Naive thymus-derived CD4-positive, alpha-beta T cell (primary cell): ENCODE results near the gene MRPL18. TPM values are rescaled to one million over a fixed set of nuclear protein-coding genes. Genes with fewer than 3 reads are reported as not detected.

Experiments used
- ATAC-seq: fragments of 150-1000 bp; cut with Tn5 transposase; 2 replicates; pipeline ENCODE4 v1.10.0; 2021; ENCODE audit warnings: mild to moderate bottlenecking, moderate library complexity
- CTCF ChIA-PET: fragments of 350-600 bp; sonication (Branson Sonifier 250); formaldehyde crosslinking; loops from one replicate; lab custom pipeline; 2021; ENCODE audit warnings: antibody characterized with exemption; lab: Charles Lee
- POLR2A ChIA-PET: fragments of 350-600 bp; sonication (Branson Sonifier 250); formaldehyde crosslinking; loops from one replicate; lab custom pipeline; 2021; ENCODE audit warnings: antibody characterized with exemption, inconsistent platforms; lab: Charles Lee
- DNase-seq, 9 donors: peaks; one replicate each; pipeline versions ENCODE4 v3.0.0 to v3.0.0-alpha.2; 2020 to 2022; ENCODE audit warnings: mixed read lengths in 1 of 9
- H3K27ac ChIP-seq: one replicate; pipeline ENCODE4 v1.7.0; 2013; ENCODE audit warnings: mild to moderate bottlenecking, low read depth, low read length, moderate library complexity
- H3K27me3 ChIP-seq, 2 donors: one replicate each; pipeline ENCODE4 v1.7.0; 2013; ENCODE audit warnings: low read length in 2 of 2, mild to moderate bottlenecking in 2 of 2, moderate library complexity in 2 of 2; ENCODE audit not compliant: control insufficient read depth in 2 of 2, insufficient read depth in 2 of 2
- H3K36me3 ChIP-seq, 3 experiments: 1 replicate in 2 of 3; 2 replicates in 1 of 3; pipeline ENCODE4 v1.7.0; 2013; ENCODE audit warnings: low read length in 3 of 3, mild to moderate bottlenecking in 3 of 3, moderate library complexity in 1 of 3; ENCODE audit not compliant: insufficient read depth in 3 of 3, control insufficient read depth in 2 of 3
- H3K4me1 ChIP-seq, 2 donors: one replicate each; pipeline ENCODE4 v1.7.0; 2013; ENCODE audit warnings: low read length in 2 of 2, mild to moderate bottlenecking in 2 of 2, moderate library complexity in 1 of 2; ENCODE audit not compliant: control insufficient read depth in 2 of 2, insufficient read depth in 2 of 2
- H3K4me3 ChIP-seq: 2 replicates; pipeline ENCODE4 v1.7.0; 2013; ENCODE audit warnings: mild to moderate bottlenecking, low read length
- H3K9me3 ChIP-seq, 3 experiments: 1 replicate in 2 of 3; 2 replicates in 1 of 3; pipeline ENCODE4 v1.7.0; 2013; ENCODE audit warnings: low read length in 3 of 3; ENCODE audit not compliant: control insufficient read depth in 2 of 3
- H3K27ac Mint-ChIP-seq, 9 donors: one replicate each; pipeline ENCODE4 v1.8.0; 2020 to 2022; ENCODE audit warnings: mixed read lengths in 9 of 9, mild to moderate bottlenecking in 8 of 9, moderate library complexity in 5 of 9, inconsistent platforms in 2 of 9
- H3K27me3 Mint-ChIP-seq, 5 donors: one replicate each; pipeline ENCODE4 v1.8.0; 2021 to 2022; ENCODE audit warnings: mixed read lengths in 5 of 5, mild to moderate bottlenecking in 1 of 5
- H3K36me3 Mint-ChIP-seq, 5 donors: one replicate each; pipeline ENCODE4 v1.8.0; 2020 to 2022; ENCODE audit warnings: mixed read lengths in 5 of 5, mild to moderate bottlenecking in 3 of 5, inconsistent platforms in 1 of 5
- H3K4me1 Mint-ChIP-seq, 7 donors: one replicate each; pipeline ENCODE4 v1.8.0; 2020 to 2022; ENCODE audit warnings: mixed read lengths in 7 of 7, mild to moderate bottlenecking in 3 of 7, inconsistent platforms in 1 of 7
- H3K4me3 Mint-ChIP-seq, 10 donors: one replicate each; pipeline ENCODE4 v1.8.0; 2020 to 2022; ENCODE audit warnings: mild to moderate bottlenecking in 10 of 10, mixed read lengths in 10 of 10, moderate library complexity in 6 of 10, inconsistent platforms in 2 of 10
- H3K9me3 Mint-ChIP-seq, 11 donors: one replicate each; pipeline ENCODE4 v1.8.0; 2020 to 2022; ENCODE audit warnings: mixed read lengths in 11 of 11, mild to moderate bottlenecking in 4 of 11, inconsistent platforms in 1 of 11, moderate library complexity in 1 of 11
- intact Hi-C, 2 donors: fragments of 100-400 bp; cut with micrococcal nuclease; formaldehyde crosslinking; loops; one replicate each; pipeline ENCODE4 v1.15.1; 2023
- polyA plus RNA-seq, 2 donors: library from polyadenylated mRNA; unstranded; fragments of 300-500 nt; fragmentation: Illumina TruSeq; gene quantifications; one replicate each; pipeline ENCODE4 v1.2.3, GENCODE V29; 2021
- total RNA-seq, 6 experiments: library from RNA in 5 of 6; stranded (reverse) in 5 of 6; gene quantifications; 1 replicate in 5 of 6; 2 replicates in 1 of 6; pipeline ENCODE4 v1.2.3 and lab custom pipeline; 2021 to 2026

MRPL18 gene
- total and polyA plus RNA-seq, 7 experiments from 2014 or later: 18.8 to 122 (median 39.8) TPM

GRCh38 chr6:159817951-159818739 lies 27.9 kb downstream of the MRPL18 start:
- DNase-seq: no peak
- Histone ChIP-seq H3K4me3 (no peak overlapping the region), H3K27me3 (no peaks in the 10 kb centered on the region), H3K36me3 (no peaks in the 10 kb centered on the region), H3K4me1 (peaks cover 0 to 32% of the 10 kb centered on the region in 2 donors), H3K27ac (no peak overlapping the region), H3K9me3 (no peaks in the 10 kb centered on the region)
- intact Hi-C loops: no loop called here
- H3K36me3 Mint-ChIP-seq: peaks cover 0 to 7% (median 1%) of the 10 kb centered on the region in 5 donors
- ChIA-PET CTCF (no interaction called here), POLR2A (no interaction called here)
- H3K27ac Mint-ChIP-seq: peak overlapping the region in 4 of 9 donors; percentile 31 to 95 (median 64)
- H3K4me3 Mint-ChIP-seq: no peak overlapping the region
- no peak for ATAC-seq
- no peaks in the 10 kb centered on the region for H3K9me3 Mint-ChIP-seq
- no peaks in the 10 kb centered on the region for H3K27me3 Mint-ChIP-seq
- H3K4me1 Mint-ChIP-seq: peaks cover 15 to 49% (median 30%) of the 10 kb centered on the region in 7 donors

GRCh38 chr6:159819098-159819497 lies 28.8 kb downstream of the MRPL18 start:
- POLR2A ChIA-PET: interaction anchor here (0.9 to 2.6 kb wide), 4 partner anchors 10 to 148 kb away, joined by 3 to 18 read pairs (median 8); partner anchors contain the start of genes MRPL18, TCP1 and WTAP
- Mint-ChIP-seq H3K27me3 (no peaks in the 10 kb centered on the region), H3K9me3 (no peaks in the 10 kb centered on the region), H3K27ac (peak overlapping the region in 8 of 9 donors; percentile 80 to 97 (median 92)), H3K36me3 (peaks cover 0 to 2% (median 2%) of the 10 kb centered on the region in 5 donors), H3K4me3 (peak overlapping the region in 9 of 10 donors; percentile 81 to 93 (median 84)), H3K4me1 (peaks cover 15 to 49% (median 30%) of the 10 kb centered on the region in 7 donors)
- no peaks in the 10 kb centered on the region for H3K36me3 ChIP-seq
- CTCF ChIA-PET: no interaction called here
- DNase-seq: no peak
- intact Hi-C loops: no loop called here
- peak overlapping the region; percentile 40 for H3K4me3 ChIP-seq
- no peak for ATAC-seq
- H3K27me3 ChIP-seq: no peaks in the 10 kb centered on the region
- no peaks in the 10 kb centered on the region for H3K9me3 ChIP-seq
- H3K4me1 ChIP-seq: peaks cover 0 to 32% of the 10 kb centered on the region in 2 donors
- H3K27ac ChIP-seq: peak overlapping the region; percentile 43

GRCh38 chr6:159819932-159820640 lies 29.8 kb downstream of the MRPL18 start:
- DNase-seq (peak in 8 of 9 donors; percentile 16 to 74 (median 65)), ATAC-seq (peak; percentile 82)
- peak overlapping the region; percentile 81 to 93 (median 86) for H3K4me3 Mint-ChIP-seq
- ChIA-PET CTCF (interaction anchor here (1.0 to 2.3 kb wide), 2 partner anchors 33 to 646 kb away, joined by 4 to 7 read pairs; no protein-coding TSS in a partner anchor), POLR2A (interaction anchor here (0.7 to 2.6 kb wide), 9 partner anchors 8 to 148 kb away, joined by 3 to 18 read pairs (median 4); partner anchors contain the start of genes MRPL18, TCP1 and WTAP)
- no peaks in the 10 kb centered on the region for H3K9me3 ChIP-seq
- H3K4me1 Mint-ChIP-seq: peaks cover 15 to 49% (median 30%) of the 10 kb centered on the region in 7 donors
- no peaks in the 10 kb centered on the region for H3K27me3 ChIP-seq
- peaks cover 0 to 3% (median 0%) of the 10 kb centered on the region in 5 donors for H3K36me3 Mint-ChIP-seq
- peak overlapping the region; percentile 40 for H3K4me3 ChIP-seq
- H3K27me3 Mint-ChIP-seq: no peaks in the 10 kb centered on the region
- intact Hi-C loops: loop anchor here (1.0 to 2.0 kb wide), 2 partner anchors 29 to 30 kb away; partner anchors contain the start of gene MRPL18 (in 2 of the 2)
- peak overlapping the region; percentile 80 to 97 (median 94) for H3K27ac Mint-ChIP-seq
- H3K4me1 ChIP-seq: peaks cover 0 to 32% of the 10 kb centered on the region in 2 donors
- no peaks in the 10 kb centered on the region for H3K36me3 ChIP-seq
- no peaks in the 10 kb centered on the region for H3K9me3 Mint-ChIP-seq
- peak overlapping the region; percentile 43 for H3K27ac ChIP-seq

DNA sequence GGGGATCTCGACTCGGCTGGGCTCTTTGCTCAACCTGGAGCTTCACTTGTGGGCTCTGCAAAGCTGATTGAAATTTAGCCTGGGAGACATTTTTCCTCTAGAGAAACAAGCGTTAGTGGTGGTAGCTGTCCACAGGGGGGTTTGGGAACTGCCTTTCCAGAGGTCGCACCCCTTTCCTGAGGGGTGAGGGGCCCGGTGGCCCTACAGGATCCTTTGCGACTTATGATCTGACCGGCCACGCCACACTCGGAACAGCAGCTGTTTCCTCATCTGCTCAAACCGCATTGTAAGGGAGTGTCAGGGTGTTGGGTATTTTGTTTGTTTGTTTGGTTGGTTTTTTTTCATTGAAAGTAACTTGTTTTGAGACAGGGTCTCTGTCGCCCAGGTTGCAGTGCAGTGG lies 30.9 kb downstream of the MRPL18 start:
- Mint-ChIP-seq H3K9me3 (no peaks in the 10 kb centered on the region), H3K36me3 (peaks cover 0 to 4% (median 1%) of the 10 kb centered on the region in 5 donors), H3K27me3 (no peaks in the 10 kb centered on the region), H3K4me3 (peak overlapping the region in 5 of 10 donors; percentile 13 to 91 (median 88)), H3K27ac (peak overlapping the region in 6 of 9 donors; percentile 80 to 97 (median 94)), H3K4me1 (peaks cover 15 to 49% (median 30%) of the 10 kb centered on the region in 7 donors)
- Histone ChIP-seq H3K27ac (no peak overlapping the region), H3K4me3 (no peak overlapping the region), H3K36me3 (no peaks in the 10 kb centered on the region), H3K27me3 (no peaks in the 10 kb centered on the region), H3K4me1 (peaks cover 0 to 32% of the 10 kb centered on the region in 2 donors), H3K9me3 (no peaks in the 10 kb centered on the region)
- POLR2A ChIA-PET: interaction anchor here (0.8 to 2.6 kb wide), 4 partner anchors 12 to 147 kb away, joined by 3 to 18 read pairs (median 6); partner anchors contain the start of genes MRPL18 and TCP1
- CTCF ChIA-PET: interaction anchor here (0.9 to 2.3 kb wide), 2 partner anchors 31 to 32 kb away, joined by 3 to 7 read pairs; partner anchors contain the start of gene MRPL18
- intact Hi-C loops: loop anchor here in 1 of 2 donors (2.0 kb wide), 1 partner anchor 30 kb away; the partner anchor contains the start of gene MRPL18
- DNase-seq (no peak), ATAC-seq (no peak)

GRCh38 chr6:159821726-159822125 lies 31.5 kb downstream of the MRPL18 start:
- H3K4me1 ChIP-seq: peaks cover 0 to 32% of the 10 kb centered on the region in 2 donors
- POLR2A ChIA-PET: interaction anchor here (0.9 to 2.6 kb wide), 2 partner anchors 12 to 32 kb away, joined by 3 to 18 read pairs; partner anchors contain the start of genes MRPL18 and TCP1
- peaks cover 0 to 4% (median 3%) of the 10 kb centered on the region in 5 donors for H3K36me3 Mint-ChIP-seq
- CTCF ChIA-PET: interaction anchor here (2.3 kb wide), 1 partner anchor 31 kb away, joined by 7 read pairs; no protein-coding TSS in a partner anchor
- H3K9me3 ChIP-seq: no peaks in the 10 kb centered on the region
- DNase-seq: no peak
- H3K27me3 Mint-ChIP-seq: no peaks in the 10 kb centered on the region
- H3K36me3 ChIP-seq: no peaks in the 10 kb centered on the region
- peaks cover 15 to 49% (median 30%) of the 10 kb centered on the region in 7 donors for H3K4me1 Mint-ChIP-seq
- H3K27me3 ChIP-seq: no peaks in the 10 kb centered on the region
- intact Hi-C loops: loop anchor here in 1 of 2 donors (2.0 kb wide), 1 partner anchor 31 kb away; the partner anchor contains the start of gene MRPL18
- peaks cover 0 to 2% (median 0%) of the 10 kb centered on the region in 11 donors for H3K9me3 Mint-ChIP-seq
- ATAC-seq: no peak
- no peak overlapping the region for H3K4me3 Mint-ChIP-seq
- H3K4me3 ChIP-seq: no peak overlapping the region
- no peak overlapping the region for H3K27ac Mint-ChIP-seq
- no peak overlapping the region for H3K27ac ChIP-seq

DNA sequence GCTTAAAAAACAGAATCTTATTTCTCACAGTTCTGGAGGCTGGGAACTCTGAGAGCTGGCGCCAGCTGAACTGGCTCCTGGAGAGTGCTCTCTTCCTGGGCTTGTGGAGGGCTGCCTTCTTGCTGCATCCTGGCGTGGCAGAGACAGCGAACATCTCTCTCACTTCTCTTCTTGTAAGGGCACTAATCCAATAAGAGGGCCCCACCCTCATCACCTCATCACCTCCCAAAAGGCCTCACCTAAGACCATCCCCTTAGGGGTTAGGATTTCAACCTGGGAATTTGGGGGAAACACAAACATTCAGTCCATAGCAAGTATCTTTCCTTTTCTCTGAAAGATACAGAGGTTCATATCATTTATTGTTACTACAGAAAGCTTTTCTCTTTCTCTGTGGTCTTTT lies 33.7 kb downstream of the MRPL18 start:
- H3K4me3 Mint-ChIP-seq: no peak overlapping the region
- peaks cover 0 to 4% (median 3%) of the 10 kb centered on the region in 5 donors for H3K36me3 Mint-ChIP-seq
- H3K4me1 Mint-ChIP-seq: peaks cover 15 to 39% (median 28%) of the 10 kb centered on the region in 7 donors
- H3K36me3 ChIP-seq: no peaks in the 10 kb centered on the region
- H3K9me3 ChIP-seq: no peaks in the 10 kb centered on the region
- POLR2A ChIA-PET: no interaction called here
- peak overlapping the region in 3 of 9 donors; percentile 32 to 70 (median 43) for H3K27ac Mint-ChIP-seq
- H3K27me3 ChIP-seq: no peaks in the 10 kb centered on the region
- no peak overlapping the region for H3K27ac ChIP-seq
- CTCF ChIA-PET: interaction anchor here (1.2 kb wide), 1 partner anchor 10 kb away, joined by 3 read pairs; no protein-coding TSS in a partner anchor
- peaks cover 0 to 29% of the 10 kb centered on the region in 2 donors for H3K4me1 ChIP-seq
- intact Hi-C loops: no loop called here
- no peak for ATAC-seq
- no peak for DNase-seq
- peaks cover 0 to 2% (median 0%) of the 10 kb centered on the region in 11 donors for H3K9me3 Mint-ChIP-seq
- H3K27me3 Mint-ChIP-seq: no peaks in the 10 kb centered on the region
- H3K4me3 ChIP-seq: no peak overlapping the region
